Measurements from ENCODE around the gene TAF1.

DNA sequence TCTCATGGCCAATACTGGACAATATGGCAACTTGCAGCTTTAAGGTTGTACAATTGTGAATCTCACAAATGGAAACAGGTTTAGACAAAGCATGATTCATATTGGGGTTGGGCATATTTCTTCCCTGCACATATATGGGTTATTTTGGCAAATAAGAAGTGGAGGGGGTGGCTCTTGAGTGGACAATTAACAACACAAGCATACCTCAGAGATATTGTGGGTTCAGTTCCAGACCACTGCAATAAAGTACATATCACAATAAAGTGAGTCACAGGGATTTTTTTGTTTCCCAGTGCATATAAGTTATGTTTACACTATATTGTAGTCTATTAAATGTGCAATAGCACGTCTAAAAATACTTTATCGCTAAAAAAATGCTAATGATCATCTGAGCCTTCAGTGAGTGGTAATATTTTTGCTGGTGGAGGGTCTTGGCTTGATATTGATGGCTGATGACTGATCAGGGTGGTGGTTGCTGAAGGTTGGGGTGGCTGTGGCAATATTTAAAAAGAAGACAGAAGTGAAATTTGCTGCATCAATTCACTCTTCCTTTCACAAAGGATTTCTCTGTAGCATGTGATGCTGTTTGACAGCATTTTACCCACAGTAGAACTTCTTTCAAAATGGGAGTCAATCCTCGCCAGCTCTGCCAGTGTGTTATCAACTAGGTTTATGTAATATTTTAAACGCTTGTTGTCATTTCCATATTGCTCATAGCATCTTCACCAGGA, 116.2 kb downstream of the TAF1 start:
- no peak for TF ChIP-seq POLR2A (IDR thresholded peaks at IDR 0.05)
- TF ChIP-seq, protein P1, sequence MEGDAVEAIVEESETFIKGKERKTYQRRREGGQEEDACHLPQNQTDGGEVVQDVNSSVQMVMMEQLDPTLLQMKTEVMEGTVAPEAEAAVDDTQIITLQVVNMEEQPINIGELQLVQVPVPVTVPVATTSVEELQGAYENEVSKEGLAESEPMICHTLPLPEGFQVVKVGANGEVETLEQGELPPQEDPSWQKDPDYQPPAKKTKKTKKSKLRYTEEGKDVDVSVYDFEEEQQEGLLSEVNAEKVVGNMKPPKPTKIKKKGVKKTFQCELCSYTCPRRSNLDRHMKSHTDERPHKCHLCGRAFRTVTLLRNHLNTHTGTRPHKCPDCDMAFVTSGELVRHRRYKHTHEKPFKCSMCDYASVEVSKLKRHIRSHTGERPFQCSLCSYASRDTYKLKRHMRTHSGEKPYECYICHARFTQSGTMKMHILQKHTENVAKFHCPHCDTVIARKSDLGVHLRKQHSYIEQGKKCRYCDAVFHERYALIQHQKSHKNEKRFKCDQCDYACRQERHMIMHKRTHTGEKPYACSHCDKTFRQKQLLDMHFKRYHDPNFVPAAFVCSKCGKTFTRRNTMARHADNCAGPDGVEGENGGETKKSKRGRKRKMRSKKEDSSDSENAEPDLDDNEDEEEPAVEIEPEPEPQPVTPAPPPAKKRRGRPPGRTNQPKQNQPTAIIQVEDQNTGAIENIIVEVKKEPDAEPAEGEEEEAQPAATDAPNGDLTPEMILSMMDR (IDR thresholded peaks at IDR 0.05) = no peak
